Measurements from ENCODE around the gene PGAP2.

- TF ChIP-seq CTCF (conservative IDR thresholded peaks at IDR 0.05; ENCODE audit: low read depth, low read length), result no peak
- no peak for TF ChIP-seq POLR2A (IDR thresholded peaks at IDR 0.05; ENCODE audit: low read depth, low read length)
- no peak for TF ChIP-seq RAD21 (IDR thresholded peaks at IDR 0.05; ENCODE audit: low read length)
- TF ChIP-seq CHD1 (IDR thresholded peaks at IDR 0.05; ENCODE audit: low read depth, low read length), result 0 out of 2 replicates have a peak, but pooled peaks have one; percentile 22
- TF ChIP-seq CEBPB (IDR thresholded peaks at IDR 0.05; ENCODE audit: low read depth, low read length), result no peak
- no peak for TF ChIP-seq MAFK (IDR thresholded peaks at IDR 0.05; ENCODE audit: low read depth, low read length)
- no peak for TF ChIP-seq BHLHE40 (IDR thresholded peaks at IDR 0.05; ENCODE audit: low read depth, low read length)
- TF ChIP-seq NFE2L2 (IDR thresholded peaks at IDR 0.05; ENCODE audit: low read depth, low read length), result no peak
- no peak for TF ChIP-seq RFX5 (IDR thresholded peaks at IDR 0.05; ENCODE audit: low read depth, low read length)
- TF ChIP-seq MAZ (IDR thresholded peaks at IDR 0.05; ENCODE audit: borderline replicate concordance, low read depth, low read length), result no peak
- no peak for TF ChIP-seq ELK1 (IDR thresholded peaks at IDR 0.05; ENCODE audit: borderline replicate concordance, low read depth, low read length)
- TF ChIP-seq FOS (IDR thresholded peaks at IDR 0.05; ENCODE audit: low read depth, low read length), result no peak
- no peak for TF ChIP-seq MXI1 (IDR thresholded peaks at IDR 0.05; ENCODE audit: borderline replicate concordance, low read depth, low read length)
These were observed 11.5 kb upstream of the PGAP2 start for GRCh38 chr11:3796801-3797328.
